ENCODE measurements around the gene FNDC3A. TPM values are rescaled to one million over a fixed set of nuclear protein-coding genes. Genes with fewer than 3 reads are reported as not detected.

The FNDC3A gene
- total RNA-seq, 1 experiment from 2014 or later: 61.4 TPM

GRCh38 chr13:48938308-48938943 lies 37.3 kb upstream of the FNDC3A start:
- Mint-ChIP-seq H3K4me1 (ENCODE audit: insufficient read depth, unreplicated experiment) (peaks cover 9% of the 10 kb centered on the region), H3K36me3 (ENCODE audit: insufficient read depth, unreplicated experiment) (no peaks in the 10 kb centered on the region), H3K9me3 (ENCODE audit: unreplicated experiment) (no peaks in the 10 kb centered on the region), H3K27me3 (ENCODE audit: insufficient read depth, unreplicated experiment) (no peaks in the 10 kb centered on the region), H3K4me3 (ENCODE audit: unreplicated experiment) (no peak overlapping the region), H3K27ac (ENCODE audit: low read depth, unreplicated experiment) (no peak overlapping the region)
- no peak for DNase-seq (ENCODE audit: unreplicated experiment)
- BruUV-seq (replicated peaks): no TSS peak
- intact Hi-C loops (cut with micrococcal nuclease): no loop called here
- ChIA-PET POLR2A (no interaction called here), CTCF (interaction anchor here (0.7 kb wide), 1 partner anchor 10 kb away, joined by 5 read pairs; no protein-coding TSS in a partner anchor)
- TF ChIP-seq CTCF (IDR thresholded peaks at IDR 0.05; ENCODE audit: unreplicated experiment): no peak

GRCh38 chr13:48939728-48940127 lies 36.0 kb upstream of the FNDC3A start:
- no peaks in the 10 kb centered on the region for H3K36me3 Mint-ChIP-seq (ENCODE audit: insufficient read depth, unreplicated experiment)
- H3K9me3 Mint-ChIP-seq (ENCODE audit: unreplicated experiment): no peaks in the 10 kb centered on the region
- CTCF ChIA-PET: no interaction called here
- H3K4me1 Mint-ChIP-seq (ENCODE audit: insufficient read depth, unreplicated experiment): peaks cover 9% of the 10 kb centered on the region
- no peak overlapping the region for H3K27ac Mint-ChIP-seq (ENCODE audit: low read depth, unreplicated experiment)
- POLR2A ChIA-PET: interaction anchor here (0.7 kb wide), 1 partner anchor 120 kb away, joined by 3 read pairs; no protein-coding TSS in a partner anchor
- no peak for TF ChIP-seq CTCF (IDR thresholded peaks at IDR 0.05; ENCODE audit: unreplicated experiment)
- no peak for DNase-seq (ENCODE audit: unreplicated experiment)
- BruUV-seq (replicated peaks): no TSS peak
- H3K4me3 Mint-ChIP-seq (ENCODE audit: unreplicated experiment): no peak overlapping the region
- intact Hi-C loops (cut with micrococcal nuclease): no loop called here
- H3K27me3 Mint-ChIP-seq (ENCODE audit: insufficient read depth, unreplicated experiment): no peaks in the 10 kb centered on the region

GRCh38 chr13:48942131-48942530 lies 33.6 kb upstream of the FNDC3A start:
- Mint-ChIP-seq H3K27me3 (ENCODE audit: insufficient read depth, unreplicated experiment) (no peaks in the 10 kb centered on the region), H3K4me3 (ENCODE audit: unreplicated experiment) (no peak overlapping the region), H3K27ac (ENCODE audit: low read depth, unreplicated experiment) (no peak overlapping the region), H3K4me1 (ENCODE audit: insufficient read depth, unreplicated experiment) (peaks cover 9% of the 10 kb centered on the region), H3K9me3 (ENCODE audit: unreplicated experiment) (no peaks in the 10 kb centered on the region), H3K36me3 (ENCODE audit: insufficient read depth, unreplicated experiment) (no peaks in the 10 kb centered on the region)
- TF ChIP-seq CTCF (IDR thresholded peaks at IDR 0.05; ENCODE audit: unreplicated experiment): no peak
- CTCF ChIA-PET: interaction anchor here (0.7 kb wide), 1 partner anchor 127 kb away, joined by 3 read pairs; no protein-coding TSS in a partner anchor
- intact Hi-C loops (cut with micrococcal nuclease): no loop called here
- peak; percentile 60 for DNase-seq (ENCODE audit: unreplicated experiment)
- no TSS peak for BruUV-seq (replicated peaks)
- POLR2A ChIA-PET: interaction anchor here (1.0 kb wide), 1 partner anchor 13 kb away, joined by 3 read pairs; no protein-coding TSS in a partner anchor

DNA sequence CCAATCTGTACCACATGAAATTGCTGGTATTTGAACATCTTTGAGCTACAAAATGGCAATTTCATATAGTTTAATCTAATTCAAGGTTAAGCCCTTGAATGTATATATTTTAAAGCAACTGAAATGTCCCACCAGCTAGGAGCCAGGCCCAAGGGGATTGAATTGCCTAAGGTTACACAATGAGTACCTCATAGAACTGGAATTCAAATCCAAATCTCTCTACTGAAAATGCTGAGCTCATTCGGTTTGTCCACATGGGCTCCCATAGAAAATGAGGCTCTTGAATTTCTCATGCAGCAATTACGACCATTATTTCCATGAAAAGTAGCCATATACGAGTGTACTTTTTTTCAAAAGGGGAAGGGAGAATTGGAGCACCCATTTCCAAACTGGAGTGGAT lies 31.5 kb upstream of the FNDC3A start:
- no peak overlapping the region for H3K27ac Mint-ChIP-seq (ENCODE audit: low read depth, unreplicated experiment)
- no peak for DNase-seq (ENCODE audit: unreplicated experiment)
- TF ChIP-seq CTCF (IDR thresholded peaks at IDR 0.05; ENCODE audit: unreplicated experiment): no peak
- ChIA-PET POLR2A (interaction anchor here (1.0 kb wide), 1 partner anchor 11 kb away, joined by 5 read pairs; no protein-coding TSS in a partner anchor), CTCF (no interaction called here)
- H3K27me3 Mint-ChIP-seq (ENCODE audit: insufficient read depth, unreplicated experiment): no peaks in the 10 kb centered on the region
- no TSS peak for BruUV-seq (replicated peaks)
- H3K9me3 Mint-ChIP-seq (ENCODE audit: unreplicated experiment): no peaks in the 10 kb centered on the region
- H3K36me3 Mint-ChIP-seq (ENCODE audit: insufficient read depth, unreplicated experiment): no peaks in the 10 kb centered on the region
- peaks cover 16% of the 10 kb centered on the region for H3K4me1 Mint-ChIP-seq (ENCODE audit: insufficient read depth, unreplicated experiment)
- no peak overlapping the region for H3K4me3 Mint-ChIP-seq (ENCODE audit: unreplicated experiment)
- intact Hi-C loops (cut with micrococcal nuclease): no loop called here
